ENCODE results near the gene KATNIP.

Gene KATNIP

DNA sequence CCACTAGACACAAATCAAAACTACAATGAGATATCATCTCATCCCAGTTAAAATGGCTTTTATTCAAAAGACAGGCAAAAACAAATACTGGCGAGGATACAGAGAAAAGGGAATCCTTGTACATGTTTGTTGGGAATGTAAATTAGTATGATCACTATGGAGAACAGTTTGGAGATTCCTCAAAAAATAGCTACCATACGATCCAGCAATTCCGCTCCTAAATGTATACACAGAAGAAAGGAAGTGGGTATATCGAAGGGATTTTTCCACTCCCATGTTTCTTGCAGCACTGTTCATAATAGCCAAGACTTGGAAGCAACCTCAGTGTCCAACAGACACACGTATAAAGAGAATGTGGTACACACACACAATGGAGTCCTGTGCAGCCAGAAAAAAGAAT lies 35.3 kb downstream of the KATNIP start:
- DNase-seq (ENCODE audit: low read depth), result no peak

- no peak for DNase-seq (ENCODE audit: low read depth)
These were observed 36.8 kb downstream of the KATNIP start for GRCh38 chr16:27586711-27587110.

- DNase-seq (ENCODE audit: low read depth), result no peak
These were observed 38.1 kb downstream of the KATNIP start for GRCh38 chr16:27588057-27588456.

DNA sequence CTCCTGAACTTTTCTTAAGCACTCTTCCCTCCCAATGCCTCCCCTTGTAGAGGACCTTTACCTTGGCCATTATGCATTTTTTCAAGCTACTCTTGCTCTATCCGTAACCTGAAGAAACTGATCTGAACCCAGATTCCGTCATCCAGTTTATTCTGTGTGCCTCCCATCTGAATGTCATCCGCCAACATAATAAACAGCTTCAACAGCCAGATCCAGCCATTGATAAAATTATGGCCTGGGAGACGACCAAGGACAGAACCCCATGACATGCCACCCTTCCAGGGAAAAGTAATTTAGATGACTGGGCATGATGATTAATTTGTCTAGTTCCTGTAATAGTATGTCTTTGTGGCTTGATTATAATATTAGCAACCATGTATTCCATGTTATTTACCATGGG lies 41.9 kb downstream of the KATNIP start:
- no peak for DNase-seq (ENCODE audit: low read depth)

DNA sequence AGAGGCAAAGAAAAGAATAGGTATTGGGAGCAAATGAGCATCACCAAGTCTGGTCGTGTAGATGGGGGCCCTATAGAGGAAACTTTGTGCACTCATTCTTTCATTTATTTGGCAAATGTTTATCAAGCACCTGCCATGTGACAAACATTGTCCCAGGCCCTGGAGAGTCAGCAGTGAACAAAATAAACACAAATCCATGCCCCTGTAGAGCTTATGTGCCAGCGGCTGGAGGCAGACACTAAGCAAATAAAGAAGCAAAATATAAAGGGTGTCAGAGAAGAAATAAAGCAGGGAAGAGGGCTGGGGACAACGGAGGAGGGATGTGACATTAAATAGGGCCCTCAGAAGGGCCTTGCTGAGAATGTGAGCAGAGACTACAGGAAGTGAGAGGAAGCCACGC lies 45.5 kb downstream of the KATNIP start:
- no peak for DNase-seq (ENCODE audit: low read depth)

- no peak for DNase-seq (ENCODE audit: low read depth)
These were observed 46.0 kb downstream of the KATNIP start for GRCh38 chr16:27595993-27596392.

DNA sequence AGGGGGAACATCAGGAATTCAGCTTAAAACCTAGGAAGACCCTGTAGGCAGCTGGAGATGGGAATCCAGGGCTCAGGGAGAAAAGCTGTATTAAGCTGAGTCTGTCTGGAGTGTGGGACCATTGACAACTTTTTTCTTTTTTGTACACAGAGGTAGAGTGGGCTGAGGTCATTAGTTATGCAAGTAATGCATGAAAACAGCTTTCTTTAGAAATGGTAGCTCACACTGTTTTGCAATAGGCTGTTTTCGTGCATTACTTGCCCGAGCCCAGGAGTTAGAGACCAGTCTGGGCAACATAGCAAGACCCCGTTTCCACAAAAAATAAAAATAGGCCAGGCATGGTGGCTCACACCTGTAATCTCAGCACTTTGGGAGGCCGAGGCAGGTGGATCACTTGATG lies 46.5 kb downstream of the KATNIP start:
- no peak for DNase-seq (ENCODE audit: low read depth)

GRCh38 chr16:27597361-27597760 lies 47.4 kb downstream of the KATNIP start:
- DNase-seq (ENCODE audit: low read depth), result no peak

GRCh38 chr16:27598220-27598619 lies 48.3 kb downstream of the KATNIP start:
- no peak for DNase-seq (ENCODE audit: low read depth)

DNA sequence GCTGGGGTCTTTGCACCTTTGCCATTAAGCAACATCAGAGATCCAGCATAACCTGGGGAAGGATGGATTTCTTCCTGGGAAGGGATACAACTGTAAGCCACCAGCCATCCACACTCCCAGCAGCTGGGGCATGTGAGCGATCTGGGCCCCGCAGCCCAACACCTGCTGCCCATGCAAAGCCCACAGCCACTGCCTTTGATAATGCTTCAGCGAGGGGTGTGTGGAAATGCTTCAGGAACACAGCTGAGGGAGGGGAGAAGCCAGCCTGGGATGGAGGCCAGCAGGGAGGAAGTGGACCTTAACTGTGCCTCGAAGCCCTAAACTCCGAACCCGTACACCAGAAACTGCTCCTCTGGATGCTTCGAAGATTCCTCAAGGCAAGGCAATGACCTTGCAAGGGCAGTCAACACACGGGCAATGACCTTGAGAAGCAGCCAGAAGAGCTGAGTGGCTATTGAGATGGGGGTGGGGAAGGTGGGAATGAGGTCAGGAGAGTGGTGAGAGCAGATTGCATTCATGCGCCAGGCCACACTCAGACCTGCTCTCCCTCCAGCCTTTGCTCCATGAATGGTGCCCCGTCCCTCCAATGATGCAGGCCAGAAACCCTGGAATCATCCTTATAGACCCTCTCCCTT lies 49.1 kb downstream of the KATNIP start:
- no peak for DNase-seq (ENCODE audit: low read depth)

- no peak for DNase-seq (ENCODE audit: low read depth)
These were observed 49.7 kb downstream of the KATNIP start for GRCh38 chr16:27599606-27600005.

Measured in fibroblast of the conjunctiva (primary cell).